WTC11 (cell line): ENCODE measurements around the gene RCAN3. TPM values are rescaled to one million over a fixed set of nuclear protein-coding genes. Genes with fewer than 3 reads are reported as not detected.

Source experiments
- ATAC-seq: fragments of 200-7000 bp; cut with Tn5 transposase; 2 replicates; pipeline ENCODE4 v1.10.0; 2021; ENCODE audit warnings: mild to moderate bottlenecking, moderate library complexity
- CTCF ChIA-PET: fragments of 300-600 bp; sonication (Branson Sonifier 250); formaldehyde crosslinking; loops from one replicate; lab custom pipeline; 2021; ENCODE audit warnings: antibody characterized with exemption; lab: Charles Lee
- POLR2A ChIA-PET: fragments of 350-600 bp; sonication (Branson Sonifier 250); formaldehyde crosslinking; loops from one replicate; lab custom pipeline; 2021; ENCODE audit warnings: antibody characterized with exemption; lab: Charles Lee
- DNase-seq: peaks from one replicate; pipeline ENCODE4 v3.0.0; 2021; ENCODE audit warnings: low spot score
- H3K27ac Mint-ChIP-seq: 2 replicates; pipeline ENCODE4 v1.8.0; 2021; ENCODE audit warnings: mixed read lengths
- H3K27me3 Mint-ChIP-seq: 2 replicates; pipeline ENCODE4 v1.8.0; 2021; ENCODE audit warnings: low read depth, mild to moderate bottlenecking, moderate library complexity, mixed read lengths
- H3K36me3 Mint-ChIP-seq: 2 replicates; pipeline ENCODE4 v1.8.0; 2021; ENCODE audit warnings: mixed read lengths
- H3K4me1 Mint-ChIP-seq: 2 replicates; pipeline ENCODE4 v1.8.0; 2022; ENCODE audit warnings: mixed read lengths
- H3K4me3 Mint-ChIP-seq: 2 replicates; pipeline ENCODE4 v1.8.0; 2021; ENCODE audit warnings: mild to moderate bottlenecking, moderate library complexity, mixed read lengths
- H3K9me3 Mint-ChIP-seq: 2 replicates; pipeline ENCODE4 v1.8.0; 2021; ENCODE audit warnings: mixed read lengths
- CREB1 ChIP-seq: sonication (generic); formaldehyde crosslinking; IDR thresholded peaks from 2 replicates; pipeline ENCODE4 v1.8.0; 2023; ENCODE audit warnings: mild to moderate bottlenecking, missing genetic modification reagents
- CREM ChIP-seq: sonication (generic); formaldehyde crosslinking; IDR thresholded peaks from 2 replicates; pipeline ENCODE4 v1.8.1; 2022; ENCODE audit warnings: mild to moderate bottlenecking, missing genetic modification reagents, moderate library complexity
- ETV6 ChIP-seq: sonication (generic); formaldehyde crosslinking; IDR thresholded peaks from 2 replicates; pipeline ENCODE4 v1.8.1; 2022; ENCODE audit warnings: mild to moderate bottlenecking, missing genetic modification reagents
- HMGA2 ChIP-seq: fragments of 250-450 bp; sonication (Bioruptor Pico); IDR thresholded peaks from 2 replicates; pipeline ENCODE4 v1.4.0; 2021; ENCODE audit warnings: mild to moderate bottlenecking, moderate library complexity
- JUN ChIP-seq: sonication (generic); formaldehyde crosslinking; IDR thresholded peaks from 2 replicates; pipeline ENCODE4 v1.8.0; 2023; ENCODE audit warnings: mild to moderate bottlenecking, missing genetic modification reagents
- KAT7 ChIP-seq: sonication (generic); formaldehyde crosslinking; IDR thresholded peaks from 2 replicates; pipeline ENCODE4 v1.8.1; 2023; ENCODE audit warnings: missing genetic modification reagents, mild to moderate bottlenecking, borderline replicate concordance
- MYBL2 ChIP-seq: sonication (generic); formaldehyde crosslinking; IDR thresholded peaks from 2 replicates; pipeline ENCODE4 v1.8.1; 2023; ENCODE audit warnings: mild to moderate bottlenecking, moderate library complexity, missing genetic modification reagents
- NFE2L1 ChIP-seq: sonication (generic); formaldehyde crosslinking; IDR thresholded peaks from 2 replicates; pipeline ENCODE4 v1.8.1; 2023; ENCODE audit warnings: missing genetic modification reagents
- RORB ChIP-seq: fragments of 250-450 bp; sonication (Bioruptor Pico); IDR thresholded peaks from 2 replicates; pipeline ENCODE4 v1.9.0; 2021; ENCODE audit warnings: mild to moderate bottlenecking
- TCF7 ChIP-seq: sonication (generic); formaldehyde crosslinking; IDR thresholded peaks from 2 replicates; pipeline ENCODE4 v1.8.0; 2022; ENCODE audit warnings: mild to moderate bottlenecking, low read depth, missing genetic modification reagents, moderate library complexity
- TEAD1 ChIP-seq: sonication (generic); formaldehyde crosslinking; IDR thresholded peaks from 2 replicates; pipeline ENCODE4 v1.8.0; 2022; ENCODE audit warnings: mild to moderate bottlenecking, missing genetic modification reagents
- TEAD4 ChIP-seq: sonication (generic); formaldehyde crosslinking; IDR thresholded peaks from 2 replicates; pipeline ENCODE4 v1.8.0; 2022; ENCODE audit warnings: mild to moderate bottlenecking, missing genetic modification reagents
- ZNF138 ChIP-seq: sonication (generic); formaldehyde crosslinking; conservative IDR thresholded peaks from 2 replicates; pipeline ENCODE4 v1.8.1; 2022; ENCODE audit warnings: mild to moderate bottlenecking, moderate library complexity, missing genetic modification reagents
- ZNF232 ChIP-seq: sonication (generic); formaldehyde crosslinking; IDR thresholded peaks from 2 replicates; pipeline ENCODE4 v1.8.0; 2022; ENCODE audit warnings: mild to moderate bottlenecking, missing genetic modification reagents
- ZNF416 ChIP-seq: fragments of 250-450 bp; sonication (Bioruptor Pico); IDR thresholded peaks from 2 replicates; pipeline ENCODE4 v1.9.0; 2021; ENCODE audit warnings: mild to moderate bottlenecking, inconsistent platforms
- ZNF423 ChIP-seq: fragments of 250-450 bp; sonication (Bioruptor Pico); IDR thresholded peaks from 2 replicates; pipeline ENCODE4 v2.1.2; 2022; ENCODE audit warnings: mild to moderate bottlenecking, moderate library complexity
- ZNF671 ChIP-seq: fragments of 250-450 bp; sonication (Bioruptor Pico); IDR thresholded peaks from 2 replicates; pipeline ENCODE4 v1.8.0; 2021; ENCODE audit warnings: mild to moderate bottlenecking
- total RNA-seq: library from RNA; stranded (reverse); gene quantifications from 3 replicates; pipeline ENCODE4 v1.2.3, GENCODE V29; 2021
- TF ChIP-seq, protein P1 (sequence below): fragments of 250-450 bp; sonication (Bioruptor Pico); IDR thresholded peaks from 2 replicates; pipeline ENCODE4 v1.9.0; 2021; ENCODE audit warnings: mild to moderate bottlenecking
- TF ChIP-seq, protein P2 (sequence below): sonication (generic); formaldehyde crosslinking; IDR thresholded peaks from 2 replicates; pipeline ENCODE4 v1.8.0; 2022; ENCODE audit warnings: mild to moderate bottlenecking, missing genetic modification reagents
- TF ChIP-seq, protein P3 (sequence below): sonication (generic); formaldehyde crosslinking; IDR thresholded peaks from 2 replicates; pipeline ENCODE4 v1.8.1; 2022; ENCODE audit warnings: low read depth, missing genetic modification reagents, borderline replicate concordance
- TF ChIP-seq, protein P4 (sequence below): sonication (generic); formaldehyde crosslinking; IDR thresholded peaks from 2 replicates; pipeline ENCODE4 v1.8.1; 2023; ENCODE audit warnings: mild to moderate bottlenecking, missing genetic modification reagents, moderate library complexity
- TF ChIP-seq, protein P5 (sequence below): fragments of 250-450 bp; sonication (Bioruptor Pico); IDR thresholded peaks from 2 replicates; pipeline ENCODE4 v2.1.2; 2022; ENCODE audit warnings: mild to moderate bottlenecking, moderate library complexity
- TF ChIP-seq, protein P6 (sequence below): sonication (generic); formaldehyde crosslinking; conservative IDR thresholded peaks from 2 replicates; pipeline ENCODE4 v1.8.1; 2022; ENCODE audit warnings: mild to moderate bottlenecking, missing genetic modification reagents
- TF ChIP-seq, protein P7 (sequence below): fragments of 200-600 bp; IDR thresholded peaks from 2 replicates; pipeline ENCODE4 v1.8.0; 2022; ENCODE audit warnings: antibody characterized with exemption

Gene RCAN3
- total RNA-seq, 1 experiment from 2014 or later: 23.3 TPM

DNA sequence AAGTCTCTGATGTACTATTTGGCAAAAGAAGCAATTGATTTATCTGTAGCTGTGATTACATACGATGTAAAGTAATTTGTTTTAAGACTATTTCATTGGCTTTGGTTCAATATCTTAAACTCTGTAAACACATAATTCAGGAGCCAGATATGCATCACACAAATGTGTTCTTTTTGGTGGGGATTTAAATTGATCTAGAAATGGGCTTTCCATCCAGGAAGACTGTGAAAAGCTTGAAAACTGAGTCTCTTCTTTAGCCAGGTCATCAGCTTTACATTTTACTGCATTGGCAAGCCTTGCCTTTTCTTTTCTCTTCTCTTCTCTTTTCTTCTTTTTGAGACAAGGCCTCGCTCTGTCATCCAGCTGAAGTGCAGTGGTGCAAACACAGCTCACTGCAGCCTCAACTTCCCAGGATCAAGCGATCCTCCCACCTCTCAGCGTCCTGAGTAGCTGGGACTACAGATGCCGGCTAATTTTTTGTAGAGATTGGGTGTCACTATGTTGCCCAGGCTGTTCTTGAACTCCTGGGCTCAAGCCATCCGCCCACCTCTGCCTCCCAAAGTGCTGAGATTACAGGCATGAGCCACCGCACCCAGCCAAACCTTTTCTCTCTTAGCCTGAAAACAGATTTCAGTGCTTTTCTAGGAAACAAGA lies 1.4 kb downstream of the RCAN3 start (continued):
- TF ChIP-seq, protein P1, sequence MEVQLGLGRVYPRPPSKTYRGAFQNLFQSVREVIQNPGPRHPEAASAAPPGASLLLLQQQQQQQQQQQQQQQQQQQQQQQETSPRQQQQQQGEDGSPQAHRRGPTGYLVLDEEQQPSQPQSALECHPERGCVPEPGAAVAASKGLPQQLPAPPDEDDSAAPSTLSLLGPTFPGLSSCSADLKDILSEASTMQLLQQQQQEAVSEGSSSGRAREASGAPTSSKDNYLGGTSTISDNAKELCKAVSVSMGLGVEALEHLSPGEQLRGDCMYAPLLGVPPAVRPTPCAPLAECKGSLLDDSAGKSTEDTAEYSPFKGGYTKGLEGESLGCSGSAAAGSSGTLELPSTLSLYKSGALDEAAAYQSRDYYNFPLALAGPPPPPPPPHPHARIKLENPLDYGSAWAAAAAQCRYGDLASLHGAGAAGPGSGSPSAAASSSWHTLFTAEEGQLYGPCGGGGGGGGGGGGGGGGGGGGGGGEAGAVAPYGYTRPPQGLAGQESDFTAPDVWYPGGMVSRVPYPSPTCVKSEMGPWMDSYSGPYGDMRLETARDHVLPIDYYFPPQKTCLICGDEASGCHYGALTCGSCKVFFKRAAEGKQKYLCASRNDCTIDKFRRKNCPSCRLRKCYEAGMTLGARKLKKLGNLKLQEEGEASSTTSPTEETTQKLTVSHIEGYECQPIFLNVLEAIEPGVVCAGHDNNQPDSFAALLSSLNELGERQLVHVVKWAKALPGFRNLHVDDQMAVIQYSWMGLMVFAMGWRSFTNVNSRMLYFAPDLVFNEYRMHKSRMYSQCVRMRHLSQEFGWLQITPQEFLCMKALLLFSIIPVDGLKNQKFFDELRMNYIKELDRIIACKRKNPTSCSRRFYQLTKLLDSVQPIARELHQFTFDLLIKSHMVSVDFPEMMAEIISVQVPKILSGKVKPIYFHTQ (CRISPR knock-in tag): no peak
- TF ChIP-seq ZNF416 (CRISPR knock-in tag): no peak
- TF ChIP-seq, protein P2, sequence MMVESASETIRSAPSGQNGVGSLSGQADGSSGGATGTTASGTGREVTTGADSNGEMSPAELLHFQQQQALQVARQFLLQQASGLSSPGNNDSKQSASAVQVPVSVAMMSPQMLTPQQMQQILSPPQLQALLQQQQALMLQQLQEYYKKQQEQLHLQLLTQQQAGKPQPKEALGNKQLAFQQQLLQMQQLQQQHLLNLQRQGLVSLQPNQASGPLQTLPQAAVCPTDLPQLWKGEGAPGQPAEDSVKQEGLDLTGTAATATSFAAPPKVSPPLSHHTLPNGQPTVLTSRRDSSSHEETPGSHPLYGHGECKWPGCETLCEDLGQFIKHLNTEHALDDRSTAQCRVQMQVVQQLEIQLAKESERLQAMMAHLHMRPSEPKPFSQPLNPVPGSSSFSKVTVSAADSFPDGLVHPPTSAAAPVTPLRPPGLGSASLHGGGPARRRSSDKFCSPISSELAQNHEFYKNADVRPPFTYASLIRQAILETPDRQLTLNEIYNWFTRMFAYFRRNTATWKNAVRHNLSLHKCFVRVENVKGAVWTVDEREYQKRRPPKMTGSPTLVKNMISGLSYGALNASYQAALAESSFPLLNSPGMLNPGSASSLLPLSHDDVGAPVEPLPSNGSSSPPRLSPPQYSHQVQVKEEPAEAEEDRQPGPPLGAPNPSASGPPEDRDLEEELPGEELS (CRISPR knock-in tag): no peak

DNA sequence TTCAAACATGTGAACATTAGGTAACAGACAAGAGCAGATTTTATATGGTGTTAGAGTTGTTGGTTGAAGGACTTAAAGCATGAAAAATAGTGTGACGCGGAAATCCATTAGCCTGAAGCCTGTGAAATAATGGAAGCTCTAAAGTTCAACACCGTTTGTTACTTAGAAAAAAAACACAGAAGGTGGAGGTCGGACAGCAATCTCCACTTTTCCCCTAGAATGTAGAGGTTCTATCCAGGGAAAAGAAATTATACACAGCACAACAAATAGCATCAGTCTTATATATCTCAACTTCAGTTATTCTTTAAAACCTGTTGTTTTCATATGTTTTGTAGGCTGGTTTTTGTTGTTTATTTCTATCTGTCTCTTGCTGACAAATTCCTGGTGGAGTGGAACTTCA lies 1.9 kb downstream of the RCAN3 start:
- Mint-ChIP-seq H3K27ac (peak overlapping the region; percentile 50; the same call in 1 of the 2 replicates), H3K9me3 (no peaks in the 10 kb centered on the region), H3K27me3 (peaks cover 9% of the 10 kb centered on the region), H3K4me1 (peaks cover 70% of the 10 kb centered on the region), H3K4me3 (peak overlapping the region; percentile 86), H3K36me3 (no peaks in the 10 kb centered on the region)
- CTCF ChIA-PET: interaction anchor here (0.7 to 3.3 kb wide), 8 partner anchors 12 to 305 kb away, joined by 3 to 30 read pairs (median 4); partner anchors contain the start of genes NIPAL3 and STPG1
- no peak for ATAC-seq
- POLR2A ChIA-PET: no interaction called here
- TF ChIP-seq TEAD4 (CRISPR knock-in tag) (no peak), HMGA2 (CRISPR knock-in tag) (no peak), NFE2L1 (CRISPR knock-in tag) (no peak), CREM (no peak), CREB1 (CRISPR knock-in tag) (no peak), MYBL2 (CRISPR knock-in tag) (no peak)
- TF ChIP-seq, protein P3, sequence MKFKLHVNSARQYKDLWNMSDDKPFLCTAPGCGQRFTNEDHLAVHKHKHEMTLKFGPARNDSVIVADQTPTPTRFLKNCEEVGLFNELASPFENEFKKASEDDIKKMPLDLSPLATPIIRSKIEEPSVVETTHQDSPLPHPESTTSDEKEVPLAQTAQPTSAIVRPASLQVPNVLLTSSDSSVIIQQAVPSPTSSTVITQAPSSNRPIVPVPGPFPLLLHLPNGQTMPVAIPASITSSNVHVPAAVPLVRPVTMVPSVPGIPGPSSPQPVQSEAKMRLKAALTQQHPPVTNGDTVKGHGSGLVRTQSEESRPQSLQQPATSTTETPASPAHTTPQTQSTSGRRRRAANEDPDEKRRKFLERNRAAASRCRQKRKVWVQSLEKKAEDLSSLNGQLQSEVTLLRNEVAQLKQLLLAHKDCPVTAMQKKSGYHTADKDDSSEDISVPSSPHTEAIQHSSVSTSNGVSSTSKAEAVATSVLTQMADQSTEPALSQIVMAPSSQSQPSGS (CRISPR knock-in tag): no peak
- TF ChIP-seq, protein P4, sequence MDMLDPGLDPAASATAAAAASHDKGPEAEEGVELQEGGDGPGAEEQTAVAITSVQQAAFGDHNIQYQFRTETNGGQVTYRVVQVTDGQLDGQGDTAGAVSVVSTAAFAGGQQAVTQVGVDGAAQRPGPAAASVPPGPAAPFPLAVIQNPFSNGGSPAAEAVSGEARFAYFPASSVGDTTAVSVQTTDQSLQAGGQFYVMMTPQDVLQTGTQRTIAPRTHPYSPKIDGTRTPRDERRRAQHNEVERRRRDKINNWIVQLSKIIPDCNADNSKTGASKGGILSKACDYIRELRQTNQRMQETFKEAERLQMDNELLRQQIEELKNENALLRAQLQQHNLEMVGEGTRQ (CRISPR knock-in tag): no peak
- TF ChIP-seq, protein P5, sequence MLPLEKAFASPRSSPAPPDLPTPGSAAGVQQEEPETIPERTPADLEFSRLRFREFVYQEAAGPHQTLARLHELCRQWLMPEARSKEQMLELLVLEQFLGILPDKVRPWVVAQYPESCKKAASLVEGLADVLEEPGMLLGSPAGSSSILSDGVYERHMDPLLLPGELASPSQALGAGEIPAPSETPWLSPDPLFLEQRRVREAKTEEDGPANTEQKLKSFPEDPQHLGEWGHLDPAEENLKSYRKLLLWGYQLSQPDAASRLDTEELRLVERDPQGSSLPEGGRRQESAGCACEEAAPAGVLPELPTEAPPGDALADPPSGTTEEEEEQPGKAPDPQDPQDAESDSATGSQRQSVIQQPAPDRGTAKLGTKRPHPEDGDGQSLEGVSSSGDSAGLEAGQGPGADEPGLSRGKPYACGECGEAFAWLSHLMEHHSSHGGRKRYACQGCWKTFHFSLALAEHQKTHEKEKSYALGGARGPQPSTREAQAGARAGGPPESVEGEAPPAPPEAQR (CRISPR knock-in tag): no peak
- TF ChIP-seq, protein P6, sequence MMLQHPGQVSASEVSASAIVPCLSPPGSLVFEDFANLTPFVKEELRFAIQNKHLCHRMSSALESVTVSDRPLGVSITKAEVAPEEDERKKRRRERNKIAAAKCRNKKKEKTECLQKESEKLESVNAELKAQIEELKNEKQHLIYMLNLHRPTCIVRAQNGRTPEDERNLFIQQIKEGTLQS: no peak
- DNase-seq: no peak

DNA sequence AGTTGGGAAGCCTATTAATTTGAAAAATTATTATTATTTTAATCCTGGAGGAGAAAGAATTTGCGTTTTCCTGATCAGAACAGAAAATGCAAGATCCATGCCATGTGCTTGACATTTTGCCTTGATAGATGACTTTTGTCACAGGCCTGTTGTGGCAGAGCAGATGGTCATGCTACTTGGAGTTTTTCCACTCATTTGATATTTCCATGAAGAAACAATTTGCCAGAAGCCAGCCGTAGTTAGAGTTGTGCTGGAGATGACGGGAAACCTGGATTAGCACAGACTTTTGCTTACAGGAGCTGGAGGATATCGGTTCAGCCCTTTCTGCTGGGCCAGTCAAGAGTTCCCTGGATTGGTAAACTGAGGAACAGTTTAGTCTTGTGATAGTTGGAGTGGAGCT lies 3.2 kb downstream of the RCAN3 start:
- ChIA-PET POLR2A (interaction anchor here (0.6 kb wide), 1 partner anchor 9 kb away, joined by 3 read pairs; no protein-coding TSS in a partner anchor), CTCF (interaction anchor here (0.9 to 1.0 kb wide), 2 partner anchors 81 to 90 kb away, joined by 3 to 4 read pairs; partner anchors contain the start of gene NIPAL3)
- ATAC-seq: no peak
- H3K27ac Mint-ChIP-seq: no peak overlapping the region
- no peaks in the 10 kb centered on the region for H3K36me3 Mint-ChIP-seq
- peaks cover 66% of the 10 kb centered on the region for H3K4me1 Mint-ChIP-seq
- H3K27me3 Mint-ChIP-seq: peaks cover 9% of the 10 kb centered on the region
- H3K9me3 Mint-ChIP-seq: no peaks in the 10 kb centered on the region
- no peak for DNase-seq
- H3K4me3 Mint-ChIP-seq: no peak overlapping the region
- no peak for TF ChIP-seq ZNF232 (CRISPR knock-in tag)
- TF ChIP-seq ZNF138 (CRISPR knock-in tag): no peak
- no peak for TF ChIP-seq ETV6
- TF ChIP-seq TCF7 (CRISPR knock-in tag): no peak
- TF ChIP-seq RORB (CRISPR knock-in tag): no peak
- TF ChIP-seq JUN: no peak
- TF ChIP-seq ZNF671: no peak
- no peak for TF ChIP-seq KAT7 (CRISPR knock-in tag)
- TF ChIP-seq ZNF423 (CRISPR knock-in tag): no peak
- TF ChIP-seq, protein P7, sequence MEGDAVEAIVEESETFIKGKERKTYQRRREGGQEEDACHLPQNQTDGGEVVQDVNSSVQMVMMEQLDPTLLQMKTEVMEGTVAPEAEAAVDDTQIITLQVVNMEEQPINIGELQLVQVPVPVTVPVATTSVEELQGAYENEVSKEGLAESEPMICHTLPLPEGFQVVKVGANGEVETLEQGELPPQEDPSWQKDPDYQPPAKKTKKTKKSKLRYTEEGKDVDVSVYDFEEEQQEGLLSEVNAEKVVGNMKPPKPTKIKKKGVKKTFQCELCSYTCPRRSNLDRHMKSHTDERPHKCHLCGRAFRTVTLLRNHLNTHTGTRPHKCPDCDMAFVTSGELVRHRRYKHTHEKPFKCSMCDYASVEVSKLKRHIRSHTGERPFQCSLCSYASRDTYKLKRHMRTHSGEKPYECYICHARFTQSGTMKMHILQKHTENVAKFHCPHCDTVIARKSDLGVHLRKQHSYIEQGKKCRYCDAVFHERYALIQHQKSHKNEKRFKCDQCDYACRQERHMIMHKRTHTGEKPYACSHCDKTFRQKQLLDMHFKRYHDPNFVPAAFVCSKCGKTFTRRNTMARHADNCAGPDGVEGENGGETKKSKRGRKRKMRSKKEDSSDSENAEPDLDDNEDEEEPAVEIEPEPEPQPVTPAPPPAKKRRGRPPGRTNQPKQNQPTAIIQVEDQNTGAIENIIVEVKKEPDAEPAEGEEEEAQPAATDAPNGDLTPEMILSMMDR: no peak
- no peak for TF ChIP-seq TEAD1
